Activated T-cell treated with anti-CD3 and anti-CD28 coated beads, Interleukin-2, amount 50 U/mL, for 24 hours (primary cell): ENCODE data around the gene DNAAF8.
"Not testable (repeated sequence)": the region's sequence is repeated elsewhere in the genome, so short reads cannot be mapped to it uniquely, and the experiment has no call there.

Experiments used
- DNase-seq: peaks from one replicate; pipeline ENCODE4 v3.0.0-alpha.2; 2020
- H3K27ac Mint-ChIP-seq: 2 replicates; pipeline ENCODE4 v1.8.0; 2020; ENCODE audit warnings: mild to moderate bottlenecking, mixed read lengths
- H3K27me3 Mint-ChIP-seq: 2 replicates; pipeline ENCODE4 v1.8.0; 2020; ENCODE audit warnings: mixed read lengths
- H3K36me3 Mint-ChIP-seq: 2 replicates; pipeline ENCODE4 v1.8.0; 2020; ENCODE audit warnings: low read depth, mixed read lengths
- H3K4me1 Mint-ChIP-seq: 2 replicates; pipeline ENCODE4 v1.8.0; 2020; ENCODE audit warnings: low read depth, mixed read lengths
- H3K4me3 Mint-ChIP-seq: 2 replicates; pipeline ENCODE4 v1.8.0; 2020; ENCODE audit warnings: mild to moderate bottlenecking, moderate library complexity, mixed read lengths
- H3K9me3 Mint-ChIP-seq: 2 replicates; pipeline ENCODE4 v1.8.0; 2020; ENCODE audit warnings: mixed read lengths

DNAAF8 gene

GRCh38 chr16:4728676-4729075 lies 5.7 kb upstream of the DNAAF8 start:
- peaks cover 13% of the 10 kb centered on the region for H3K4me1 Mint-ChIP-seq
- H3K4me3 Mint-ChIP-seq = no peak overlapping the region
- H3K27me3 Mint-ChIP-seq = no peaks in the 10 kb centered on the region
- H3K9me3 Mint-ChIP-seq = no peaks in the 10 kb centered on the region
- no peak overlapping the region for H3K27ac Mint-ChIP-seq
- peaks cover 67% of the 10 kb centered on the region for H3K36me3 Mint-ChIP-seq
- DNase-seq = no peak

GRCh38 chr16:4729876-4730275 lies 4.5 kb upstream of the DNAAF8 start:
- H3K9me3 Mint-ChIP-seq = no peaks in the 10 kb centered on the region
- H3K4me3 Mint-ChIP-seq = no peak overlapping the region
- H3K27ac Mint-ChIP-seq = no peak overlapping the region
- peaks cover 14% of the 10 kb centered on the region for H3K4me1 Mint-ChIP-seq
- no peak for DNase-seq
- H3K27me3 Mint-ChIP-seq = no peaks in the 10 kb centered on the region
- peaks cover 64% of the 10 kb centered on the region for H3K36me3 Mint-ChIP-seq

GRCh38 chr16:4733211-4733742 lies 1.1 kb upstream of the DNAAF8 start:
- peak overlapping the region; percentile 89 for H3K4me3 Mint-ChIP-seq

GRCh38 chr16:4733747-4734062 lies 632 bp upstream of the DNAAF8 start:
- peak overlapping the region; percentile 88 for H3K27ac Mint-ChIP-seq
- peak overlapping the region; percentile 89 for H3K4me3 Mint-ChIP-seq
- DNase-seq = no peak
- peaks cover 30% of the 10 kb centered on the region for H3K36me3 Mint-ChIP-seq
- H3K9me3 Mint-ChIP-seq = no peaks in the 10 kb centered on the region
- peaks cover 20% of the 10 kb centered on the region for H3K4me1 Mint-ChIP-seq
- no peaks in the 10 kb centered on the region for H3K27me3 Mint-ChIP-seq

More at GRCh38 chr16:4733211-4733742, 1.1 kb upstream of the DNAAF8 start:
- Mint-ChIP-seq H3K4me1 (peaks cover 20% of the 10 kb centered on the region), H3K27me3 (no peaks in the 10 kb centered on the region), H3K36me3 (peaks cover 34% of the 10 kb centered on the region), H3K27ac (peak overlapping the region; percentile 88), H3K9me3 (no peaks in the 10 kb centered on the region)
- no peak for DNase-seq

- Mint-ChIP-seq H3K4me3 (peak overlapping the region; percentile 89), H3K27me3 (no peaks in the 10 kb centered on the region), H3K4me1 (peaks cover 20% of the 10 kb centered on the region), H3K36me3 (peaks cover 21% of the 10 kb centered on the region), H3K27ac (peak overlapping the region; percentile 96), H3K9me3 (no peaks in the 10 kb centered on the region)
- DNase-seq = peak; percentile 93
Observed at GRCh38 chr16:4734730-4735535, 596 bp downstream of the DNAAF8 start.

- H3K4me3 Mint-ChIP-seq = no peak overlapping the region
- no peaks in the 10 kb centered on the region for H3K27me3 Mint-ChIP-seq
- H3K36me3 Mint-ChIP-seq = peaks cover 9% of the 10 kb centered on the region
- H3K9me3 Mint-ChIP-seq = no peaks in the 10 kb centered on the region
- H3K27ac Mint-ChIP-seq = no peak overlapping the region
- peaks cover 20% of the 10 kb centered on the region for H3K4me1 Mint-ChIP-seq
- no peak for DNase-seq
Observed at GRCh38 chr16:4736546-4736945, 2.2 kb downstream of the DNAAF8 start.

GRCh38 chr16:4737545-4737944 lies 3.2 kb downstream of the DNAAF8 start:
- no peak overlapping the region for H3K4me3 Mint-ChIP-seq
- peaks cover 17% of the 10 kb centered on the region for H3K4me1 Mint-ChIP-seq
- peaks cover 9% of the 10 kb centered on the region for H3K36me3 Mint-ChIP-seq
- no peak overlapping the region for H3K27ac Mint-ChIP-seq
- no peaks in the 10 kb centered on the region for H3K27me3 Mint-ChIP-seq
- DNase-seq = no peak
- H3K9me3 Mint-ChIP-seq = no peaks in the 10 kb centered on the region

- H3K4me3 Mint-ChIP-seq, H3K36me3 Mint-ChIP-seq, H3K27me3 Mint-ChIP-seq, DNase-seq, H3K9me3 Mint-ChIP-seq, H3K27ac Mint-ChIP-seq: not testable (repeated sequence)
- peaks cover 16% of the 10 kb centered on the region for H3K4me1 Mint-ChIP-seq
Observed at GRCh38 chr16:4738370-4738769, 4.0 kb downstream of the DNAAF8 start.

- Mint-ChIP-seq H3K27me3 (no peaks in the 10 kb centered on the region), H3K27ac (peak overlapping the region; percentile 15)
Observed at GRCh38 chr16:4743226-4743878, 9.0 kb downstream of the DNAAF8 start.

GRCh38 chr16:4744555-4745273 lies 10.4 kb downstream of the DNAAF8 start:
- H3K36me3 Mint-ChIP-seq = peaks cover 3% of the 10 kb centered on the region
- H3K9me3 Mint-ChIP-seq = no peaks in the 10 kb centered on the region
- H3K4me3 Mint-ChIP-seq = no peak overlapping the region
- no peak overlapping the region for H3K27ac Mint-ChIP-seq
- H3K27me3 Mint-ChIP-seq = no peaks in the 10 kb centered on the region
- DNase-seq = no peak
- H3K4me1 Mint-ChIP-seq = peaks cover 25% of the 10 kb centered on the region

More at GRCh38 chr16:4743226-4743878, 9.0 kb downstream of the DNAAF8 start:
- Mint-ChIP-seq H3K9me3 (no peaks in the 10 kb centered on the region), H3K4me3 (peak overlapping the region; percentile 33), H3K36me3 (no peaks in the 10 kb centered on the region), H3K4me1 (peaks cover 21% of the 10 kb centered on the region)
- DNase-seq = no peak

GRCh38 chr16:4745274-4745569 lies 10.9 kb downstream of the DNAAF8 start:
- Mint-ChIP-seq H3K4me3 (no peak overlapping the region), H3K27me3 (no peaks in the 10 kb centered on the region), H3K4me1 (peaks cover 25% of the 10 kb centered on the region), H3K9me3 (no peaks in the 10 kb centered on the region), H3K27ac (no peak overlapping the region), H3K36me3 (peaks cover 3% of the 10 kb centered on the region)
- no peak for DNase-seq

- no peak for DNase-seq
- Mint-ChIP-seq H3K9me3 (no peaks in the 10 kb centered on the region), H3K4me3 (no peak overlapping the region), H3K4me1 (peaks cover 25% of the 10 kb centered on the region), H3K36me3 (peaks cover 11% of the 10 kb centered on the region), H3K27ac (no peak overlapping the region), H3K27me3 (no peaks in the 10 kb centered on the region)
Observed at GRCh38 chr16:4746215-4746614, 11.9 kb downstream of the DNAAF8 start.

- Mint-ChIP-seq H3K9me3 (no peaks in the 10 kb centered on the region), H3K36me3 (peaks cover 17% of the 10 kb centered on the region), H3K4me1 (peaks cover 25% of the 10 kb centered on the region), H3K27ac (no peak overlapping the region), H3K27me3 (no peaks in the 10 kb centered on the region), H3K4me3 (no peak overlapping the region)
- DNase-seq = no peak
Observed at GRCh38 chr16:4746991-4747574, 12.7 kb downstream of the DNAAF8 start.

- Mint-ChIP-seq H3K4me3 (no peak overlapping the region), H3K27ac (peak overlapping the region; percentile 83), H3K36me3 (peaks cover 25% of the 10 kb centered on the region), H3K9me3 (no peaks in the 10 kb centered on the region), H3K4me1 (peaks cover 22% of the 10 kb centered on the region), H3K27me3 (no peaks in the 10 kb centered on the region)
- no peak for DNase-seq
Observed at GRCh38 chr16:4747906-4748681, 13.8 kb downstream of the DNAAF8 start.
